ENCODE measurements around the gene GNAI3.

Gene GNAI3

GRCh38 chr1:109631513-109632505, 83.4 kb downstream of the GNAI3 start:
- peak in 1 of 10 donors; percentile 87 for DNase-seq
- intact Hi-C loops (cut with DNase I) = loop anchor here (5.0 kb wide), 1 partner anchor 85 kb away; the partner anchor contains the start of gene GNAI3

GRCh38 chr1:109632671-109633346, 84.4 kb downstream of the GNAI3 start:
- DNase-seq = peak in 8 of 10 donors; percentile 53 to 94 (median 62)
- intact Hi-C loops (cut with DNase I) = loop anchor here (5.0 kb wide), 1 partner anchor 86 kb away; the partner anchor contains the start of gene GNAI3

GRCh38 chr1:109634292-109634691, 85.9 kb downstream of the GNAI3 start:
- no peak for DNase-seq
- intact Hi-C loops (cut with DNase I) = loop anchor here (5.0 kb wide), 1 partner anchor 87 kb away; the partner anchor contains the start of gene GNAI3

- DNase-seq = peak in 1 of 10 donors; percentile 61
- intact Hi-C loops (cut with DNase I) = loop anchor here (5.0 kb wide), 1 partner anchor 88 kb away; the partner anchor contains the start of gene GNAI3
These were observed 86.6 kb downstream of the GNAI3 start for GRCh38 chr1:109634771-109635750.

GRCh38 chr1:109635862-109636200, 87.4 kb downstream of the GNAI3 start:
- DNase-seq = no peak
- intact Hi-C loops (cut with DNase I) = no loop called here

- intact Hi-C loops (cut with DNase I) = no loop called here
- peak in 1 of 10 donors; percentile 44 for DNase-seq
These were observed 88.0 kb downstream of the GNAI3 start for GRCh38 chr1:109636201-109636952.

GRCh38 chr1:109637446-109637845, 89.0 kb downstream of the GNAI3 start:
- intact Hi-C loops (cut with DNase I) = no loop called here
- DNase-seq = no peak

- DNase-seq = peak in 2 of 10 donors; percentile 20 to 50
- intact Hi-C loops (cut with DNase I) = no loop called here
These were observed 90.8 kb downstream of the GNAI3 start for GRCh38 chr1:109639063-109639840.

GRCh38 chr1:109639841-109640184, 91.4 kb downstream of the GNAI3 start:
- intact Hi-C loops (cut with DNase I) = loop anchor here (1.0 kb wide), 2 partner anchors 133 to 344 kb away; partner anchors contain the start of gene AHCYL1
- DNase-seq = peak in 1 of 10 donors; percentile 67

- DNase-seq = peak; percentile 65 to 97 (median 91)
- intact Hi-C loops (cut with DNase I) = loop anchor here (1.0 kb wide), 2 partner anchors 133 to 344 kb away; partner anchors contain the start of gene AHCYL1
These were observed 92.0 kb downstream of the GNAI3 start for GRCh38 chr1:109640285-109640865.

- intact Hi-C loops (cut with DNase I) = no loop called here
- peak in 1 of 10 donors; percentile 8 for DNase-seq
These were observed 92.8 kb downstream of the GNAI3 start for GRCh38 chr1:109641078-109641740.

- intact Hi-C loops (cut with DNase I) = no loop called here
- no peak for DNase-seq
These were observed 93.4 kb downstream of the GNAI3 start for GRCh38 chr1:109641861-109642260.

- intact Hi-C loops (cut with DNase I) = no loop called here
- DNase-seq = no peak
These were observed 94.2 kb downstream of the GNAI3 start for GRCh38 chr1:109642626-109643025.

- intact Hi-C loops (cut with DNase I) = no loop called here
- peak in 9 of 10 donors; percentile 59 to 87 (median 74) for DNase-seq
These were observed 95.2 kb downstream of the GNAI3 start for GRCh38 chr1:109643385-109644230.

- DNase-seq = no peak
- intact Hi-C loops (cut with DNase I) = no loop called here
These were observed 96.3 kb downstream of the GNAI3 start for GRCh38 chr1:109644670-109645069.

GRCh38 chr1:109649491-109649914, 101.1 kb downstream of the GNAI3 start:
- intact Hi-C loops (cut with DNase I) = no loop called here
- peak in 1 of 10 donors; percentile 22 for DNase-seq
